GM21447 (cell line): ENCODE measurements around the gene PASK.

Experiments used
- ATAC-seq: cut with Tn5 transposase; IDR thresholded peaks from one replicate; pipeline ENCODE4 v1.9.1; 2021; ENCODE audit not compliant: unreplicated experiment

The PASK gene

DNA sequence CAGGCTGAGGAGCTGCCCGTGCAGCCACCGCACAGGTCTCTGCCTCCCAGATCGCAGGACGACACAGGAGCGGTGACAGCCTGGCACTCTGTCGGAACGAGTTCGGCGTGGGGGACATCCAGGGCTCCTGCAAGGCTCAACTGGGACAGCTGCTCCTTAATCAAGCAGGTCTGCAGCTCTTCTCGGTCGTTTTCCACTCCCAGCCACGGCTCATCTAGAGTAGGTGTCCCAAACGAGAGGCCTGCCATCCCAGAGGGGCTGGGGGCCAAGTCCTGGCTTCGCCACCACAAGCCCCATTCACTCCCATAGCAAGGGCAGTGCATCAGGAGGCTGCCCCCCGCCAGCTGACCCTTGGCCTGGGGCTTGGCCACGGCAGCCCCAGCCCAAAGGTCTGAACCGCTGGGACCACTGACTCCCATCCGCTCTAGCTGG is 22.5 kb downstream of the PASK start:
- ATAC-seq, result no peak

DNA sequence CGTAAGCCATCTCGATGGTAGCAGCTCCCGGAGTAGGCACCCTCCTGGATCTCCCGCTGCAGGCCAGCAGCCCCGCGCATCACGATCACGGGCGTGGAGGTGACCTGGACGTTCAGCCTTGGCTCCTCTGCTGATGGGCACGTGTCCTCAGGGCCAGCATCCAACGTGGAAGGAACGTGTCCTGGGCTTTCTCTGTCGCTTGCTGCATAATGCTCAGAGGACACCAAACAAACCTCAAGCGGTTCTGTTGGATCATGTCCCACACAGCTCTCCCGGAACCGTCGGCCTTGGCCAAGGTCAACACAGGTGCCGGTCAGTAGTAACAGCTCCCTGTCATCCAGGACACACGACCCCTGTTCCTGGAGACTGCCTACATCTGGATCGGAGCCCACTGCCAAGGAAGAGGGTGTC is 23.1 kb downstream of the PASK start:
- ATAC-seq, result no peak

DNA sequence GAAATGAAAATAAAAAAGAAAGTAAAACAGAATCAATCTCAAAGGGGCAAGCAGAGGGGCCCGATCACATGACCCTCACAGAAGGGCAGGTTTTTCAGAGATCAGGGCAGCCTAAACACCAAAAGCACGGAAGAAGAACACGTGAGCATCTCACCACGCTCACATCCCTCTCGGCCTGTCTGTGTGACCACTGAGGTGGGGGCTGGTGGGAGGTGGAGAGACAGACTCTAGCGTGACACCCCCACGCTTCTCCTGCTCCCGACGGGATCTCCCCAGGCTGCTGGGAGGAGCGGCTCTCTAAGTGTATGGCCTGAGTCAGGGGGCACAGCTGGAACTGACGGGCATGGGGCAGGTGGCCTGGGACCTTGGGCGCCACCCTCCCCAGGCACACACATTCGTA is 23.6 kb downstream of the PASK start:
- ATAC-seq, result no peak

DNA sequence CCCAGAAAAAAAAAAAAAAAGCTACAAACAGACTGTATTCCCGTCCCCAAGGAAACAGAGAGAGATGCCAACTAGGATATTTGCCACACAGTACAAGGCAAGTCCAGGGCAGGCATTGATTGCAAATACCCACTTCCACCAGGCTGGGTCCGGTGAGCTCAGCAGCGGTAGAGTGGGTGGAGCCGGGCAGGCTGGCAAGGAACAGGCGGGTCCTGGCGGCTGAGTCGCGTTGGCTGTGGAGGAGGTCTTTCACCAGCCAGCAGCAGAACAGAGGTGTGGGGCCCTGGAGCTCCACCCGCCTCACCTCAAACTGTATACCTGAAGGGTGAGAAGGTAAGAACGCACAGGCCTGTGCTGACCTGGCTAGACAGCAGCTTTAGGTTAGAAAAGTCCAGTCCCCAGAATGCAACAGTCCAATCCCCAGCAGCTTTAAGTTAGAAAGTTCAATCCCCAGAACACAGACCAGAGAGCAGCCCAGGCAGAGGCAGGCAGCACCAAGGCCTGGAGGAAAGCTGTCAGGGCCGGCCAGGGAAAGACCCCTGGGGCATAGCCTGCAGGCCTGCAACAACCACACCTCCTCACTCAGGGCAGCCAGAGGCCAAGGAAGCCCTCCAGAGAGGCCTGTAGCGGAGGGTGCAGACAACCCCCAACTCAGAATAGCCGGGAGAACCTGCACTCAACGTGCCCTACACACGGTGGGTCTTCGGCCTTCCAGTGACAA is 25.3 kb downstream of the PASK start:
- ATAC-seq, result no peak

DNA sequence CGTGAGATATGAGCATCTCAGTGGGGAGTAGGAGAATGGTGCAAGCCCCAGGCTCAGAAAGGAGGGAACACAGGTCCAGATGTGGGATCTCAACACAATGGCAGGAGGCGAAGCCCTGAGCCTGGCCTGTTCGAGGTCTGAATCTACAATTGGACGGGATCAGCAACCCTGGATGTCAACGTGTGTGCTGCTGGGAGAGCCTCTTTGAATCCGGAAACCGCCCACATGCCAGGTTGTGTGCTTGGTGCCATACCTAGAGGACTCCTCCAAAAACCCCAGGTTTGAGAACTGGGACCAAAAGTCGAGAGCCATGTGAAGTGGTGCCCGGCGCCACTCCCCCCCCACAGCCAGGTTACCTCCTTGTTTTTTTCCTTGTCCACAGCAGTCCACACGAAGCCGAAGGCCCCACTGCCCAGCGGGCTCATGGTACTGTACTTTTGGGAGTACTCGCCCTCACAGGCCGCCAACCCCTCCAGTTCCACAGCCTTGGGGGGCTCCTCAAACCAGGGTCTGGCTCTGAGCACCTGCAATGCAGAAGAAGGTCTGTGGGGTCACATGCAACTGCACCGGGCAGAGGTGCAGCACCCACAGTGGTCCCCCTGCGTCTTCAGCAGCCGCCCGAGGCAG is 26.8 kb downstream of the PASK start:
- no peak for ATAC-seq

DNA sequence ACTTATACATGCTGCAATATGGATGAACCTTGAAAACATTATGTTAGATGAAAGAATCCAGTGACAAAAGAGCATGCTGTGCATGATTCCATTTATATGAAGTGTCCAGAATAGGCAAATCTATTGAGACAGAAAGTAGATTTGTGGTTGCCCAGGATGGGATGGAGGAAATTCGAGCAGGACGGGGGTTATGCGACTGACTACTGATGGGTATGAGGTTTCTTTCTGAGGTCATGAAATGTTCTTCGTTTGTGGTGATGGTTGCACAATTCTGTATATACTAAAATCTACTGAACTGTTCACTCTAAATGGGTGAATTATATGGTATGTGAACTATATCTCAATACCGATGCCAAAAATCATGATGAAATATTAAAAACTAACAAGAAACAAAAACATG is 28.3 kb downstream of the PASK start:
- no peak for ATAC-seq

DNA sequence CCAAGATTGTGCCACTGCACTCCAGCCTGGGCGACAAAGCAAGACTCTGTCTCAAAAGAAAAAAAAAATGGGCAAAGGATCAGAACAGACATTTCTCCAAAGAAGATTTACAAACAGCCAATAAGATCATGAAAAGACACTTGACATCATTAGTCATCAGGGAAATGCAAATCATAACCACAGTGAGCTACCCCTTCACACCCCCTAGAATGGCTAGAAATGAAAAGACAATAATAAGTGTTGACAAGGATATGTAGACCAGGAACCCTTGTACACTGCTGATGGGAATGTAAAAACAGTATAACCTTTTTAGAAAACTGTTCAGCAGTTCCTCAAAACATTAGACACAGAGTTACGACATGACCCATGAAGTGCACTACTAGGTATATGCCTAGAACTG is 28.8 kb downstream of the PASK start:
- ATAC-seq, result no peak

DNA sequence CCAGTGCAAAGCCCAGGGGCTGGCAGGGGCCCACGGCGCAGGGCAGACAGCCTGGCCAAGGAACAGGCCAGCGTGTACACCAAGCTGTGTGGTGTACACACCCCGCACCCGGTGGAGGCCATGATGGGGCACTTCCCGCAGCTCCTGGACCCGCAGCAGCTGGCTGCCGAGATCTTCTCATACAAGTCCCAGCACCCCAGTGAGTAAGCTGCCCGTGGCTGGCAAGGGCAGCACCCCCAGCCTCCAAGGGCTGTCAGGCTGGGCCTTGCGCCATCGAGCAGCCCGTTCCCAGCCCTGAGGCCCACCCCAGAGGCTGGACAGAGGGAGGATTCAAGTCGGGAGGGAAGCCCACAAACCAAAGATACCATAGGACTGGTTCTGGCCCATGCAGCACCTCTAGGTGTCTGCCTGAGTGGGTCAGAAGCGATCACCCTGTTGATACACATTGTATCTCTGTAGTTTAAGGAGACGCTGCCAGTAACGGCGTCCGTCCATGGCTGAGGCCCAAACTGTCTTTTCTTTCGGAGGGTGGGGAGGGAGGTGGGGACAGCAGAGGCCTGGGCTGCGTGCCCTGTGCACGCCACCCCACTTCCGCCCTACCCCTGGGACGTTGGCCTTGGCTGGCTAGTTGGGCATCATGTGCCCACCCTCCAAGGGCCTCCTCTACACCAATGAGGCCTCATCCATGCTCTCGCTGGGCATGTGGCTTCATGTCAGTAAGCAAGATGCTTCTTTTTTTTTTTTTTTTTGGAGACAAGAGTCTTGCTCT is 30.4 kb downstream of the PASK start:
- no peak for ATAC-seq

DNA sequence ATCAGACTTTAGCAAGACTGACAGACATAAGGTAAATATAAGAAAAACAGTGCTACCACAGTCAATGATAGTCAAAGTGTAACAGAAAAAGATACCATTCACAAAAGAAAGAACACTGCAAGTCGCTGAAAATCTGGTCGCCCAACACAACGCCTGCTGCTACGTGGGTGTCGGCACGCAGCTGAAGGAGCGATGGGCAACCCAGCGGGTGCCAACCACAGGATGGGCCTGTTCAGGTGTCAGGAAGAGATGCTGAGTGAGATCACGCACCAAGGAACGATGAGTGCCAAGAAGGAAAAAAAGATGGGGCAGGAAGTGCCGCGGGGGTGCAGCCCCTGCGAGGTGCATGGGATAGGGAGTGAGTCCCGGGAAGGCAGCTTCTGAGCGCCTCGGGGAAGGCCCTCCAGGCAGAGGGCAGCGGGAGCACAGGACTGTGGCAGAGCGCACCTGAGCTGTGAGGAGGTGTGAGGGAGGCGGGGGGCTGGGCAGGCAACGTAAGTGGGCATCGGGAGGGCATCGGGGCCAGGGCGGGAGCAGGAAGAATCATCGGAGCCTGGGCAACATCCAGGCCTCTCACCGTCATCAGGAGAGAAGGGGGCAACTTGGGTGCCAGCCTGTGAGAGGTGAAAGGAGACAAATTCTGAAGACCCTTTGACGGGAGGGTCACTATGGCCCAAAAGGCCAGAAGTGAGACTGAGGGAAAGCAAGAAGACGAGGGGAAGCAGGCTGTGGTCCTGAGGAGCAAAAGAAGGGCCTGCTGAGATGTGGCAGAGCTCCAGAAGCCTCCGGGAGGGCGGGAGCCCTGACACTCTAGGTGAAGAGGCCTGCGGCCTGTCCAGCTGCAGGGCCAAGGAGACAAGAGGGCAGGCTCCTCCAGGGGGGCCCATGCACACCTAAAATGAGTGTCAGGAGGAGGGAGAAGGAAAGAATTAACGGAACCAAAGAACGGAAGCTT is 32.4 kb downstream of the PASK start:
- ATAC-seq, result no peak

DNA sequence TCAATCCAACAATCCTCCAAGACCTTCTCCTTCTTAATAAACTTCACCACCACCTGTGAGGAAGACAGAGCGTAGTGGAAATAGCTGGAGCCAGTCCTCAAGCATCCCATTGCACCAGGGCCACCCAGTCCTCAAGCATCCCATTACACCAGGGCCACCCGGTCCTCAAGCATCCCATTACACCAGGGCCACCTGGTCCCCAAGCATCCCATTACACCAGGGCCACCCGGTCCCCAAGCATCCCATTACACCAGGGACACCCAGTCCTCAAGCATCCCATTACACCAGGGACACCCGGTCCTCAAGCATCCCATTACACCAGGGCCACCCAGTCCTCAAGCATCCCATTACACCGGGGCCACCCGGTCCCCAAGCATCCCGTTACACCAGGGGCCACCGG is 33.9 kb downstream of the PASK start:
- ATAC-seq, result no peak

DNA sequence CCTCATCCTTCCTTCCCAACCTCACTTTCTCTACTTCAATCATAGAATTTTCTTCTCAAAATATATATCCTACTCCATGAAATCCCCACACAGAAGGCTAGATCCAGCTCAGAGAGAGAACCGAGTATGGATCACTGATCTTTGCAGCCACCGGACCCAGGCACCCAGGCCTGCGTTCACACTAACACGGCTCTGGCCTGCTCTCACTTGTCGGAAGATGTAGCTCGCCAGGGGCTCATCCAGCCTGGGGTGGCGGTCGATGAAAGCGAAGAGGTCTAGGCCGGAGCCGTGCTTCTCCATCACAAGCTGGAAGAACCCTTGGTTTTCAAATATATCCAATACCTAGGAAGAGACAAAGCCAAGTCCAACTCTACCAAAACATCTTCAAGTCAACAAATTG is 34.4 kb downstream of the PASK start:
- ATAC-seq, result no peak

DNA sequence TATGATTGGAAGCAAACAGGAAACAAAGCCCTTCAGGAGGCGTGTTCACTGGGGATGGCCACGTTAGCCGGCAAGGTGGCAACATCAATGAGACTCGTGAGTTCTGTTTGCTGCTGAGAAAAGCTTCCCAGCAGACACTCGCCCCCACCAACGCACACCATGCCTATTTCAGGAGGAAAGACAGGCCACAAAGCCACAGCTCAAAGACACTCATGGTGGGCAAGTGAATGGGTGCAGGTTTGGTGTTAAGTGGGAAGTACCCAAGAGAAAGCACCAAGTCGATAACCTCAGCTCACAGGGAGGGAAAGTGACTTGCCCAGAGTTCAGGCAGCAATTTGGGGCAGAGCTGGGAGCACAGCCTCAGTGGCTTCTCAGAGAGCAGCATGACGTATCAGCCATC is 36.7 kb downstream of the PASK start:
- no peak for ATAC-seq

DNA sequence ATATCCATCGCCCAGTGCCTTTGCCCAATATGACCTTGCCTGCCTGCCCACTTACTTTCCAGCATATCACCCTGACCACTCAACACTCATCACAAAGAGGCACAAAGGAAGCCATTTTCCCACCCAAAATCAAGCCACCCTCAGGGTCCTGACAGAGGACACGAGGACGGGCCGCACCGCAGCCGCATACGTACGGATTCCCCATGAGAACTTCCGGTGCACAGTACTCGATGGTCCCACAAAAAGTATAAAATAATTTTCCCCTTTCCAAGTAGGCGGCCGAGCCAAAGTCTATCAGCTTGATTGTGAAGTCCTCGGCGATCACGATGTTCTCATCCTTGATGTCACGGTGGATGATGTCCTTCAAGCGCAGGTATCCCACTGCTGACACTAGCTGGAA is 37.2 kb downstream of the PASK start:
- no peak for ATAC-seq

DNA sequence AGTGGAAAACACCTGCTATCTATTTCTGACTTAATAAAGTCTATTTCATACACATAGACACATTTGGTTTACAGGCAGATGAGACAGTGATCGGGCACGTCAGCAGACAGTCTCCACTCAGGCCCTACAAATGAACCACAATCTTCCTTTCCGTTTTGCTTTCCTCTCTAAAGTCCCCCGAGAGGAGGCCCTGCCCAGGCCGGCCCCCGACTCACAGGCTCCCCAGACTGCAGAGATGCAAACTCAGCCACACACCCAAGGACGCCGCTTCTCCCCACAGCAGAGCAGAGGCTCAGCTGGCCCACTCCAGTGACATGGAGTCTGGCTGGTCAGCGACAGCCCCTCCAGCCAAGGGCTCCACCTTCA is 37.8 kb downstream of the PASK start:
- ATAC-seq, result peak; percentile 38

DNA sequence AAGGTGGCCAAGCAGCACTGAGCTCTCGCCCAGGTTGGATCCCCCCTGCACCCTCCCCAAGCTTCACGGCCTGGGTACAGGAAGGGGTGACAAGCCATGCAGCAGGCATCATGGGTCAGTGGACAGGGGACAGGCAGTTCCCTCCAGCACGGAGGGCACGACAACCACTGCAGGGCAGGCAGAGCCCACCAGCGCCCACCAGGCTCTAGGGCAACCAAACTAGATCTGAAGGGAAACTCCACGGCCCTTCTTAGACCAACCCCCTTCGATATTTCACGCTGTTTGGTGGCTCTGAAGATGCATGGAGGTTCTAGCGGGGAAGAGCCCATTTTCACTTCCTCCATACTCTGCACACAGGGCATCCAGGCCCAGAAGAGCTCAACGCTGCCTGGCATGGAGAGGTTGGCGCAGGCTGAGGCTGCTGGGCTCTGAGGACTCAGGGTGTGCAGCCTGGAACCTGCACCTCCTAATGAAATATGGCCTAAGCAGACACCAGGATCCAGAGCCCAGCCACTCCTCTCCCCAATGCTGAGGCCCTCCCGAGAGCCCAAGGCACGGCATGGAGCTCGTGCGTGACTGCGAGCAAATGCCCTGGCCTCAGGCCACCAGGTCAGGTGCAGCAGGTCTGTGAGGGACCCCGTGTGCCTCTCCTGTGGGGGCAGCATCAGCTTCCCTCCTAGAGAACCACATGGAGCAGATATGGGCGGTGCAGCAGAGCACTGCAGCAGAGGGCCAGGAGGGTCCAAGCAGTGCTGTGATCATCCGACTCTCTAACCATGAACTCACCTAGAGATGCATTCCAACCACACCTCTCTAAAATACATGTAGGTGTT is 38.4 kb downstream of the PASK start:
- ATAC-seq, result peak; percentile 50

DNA sequence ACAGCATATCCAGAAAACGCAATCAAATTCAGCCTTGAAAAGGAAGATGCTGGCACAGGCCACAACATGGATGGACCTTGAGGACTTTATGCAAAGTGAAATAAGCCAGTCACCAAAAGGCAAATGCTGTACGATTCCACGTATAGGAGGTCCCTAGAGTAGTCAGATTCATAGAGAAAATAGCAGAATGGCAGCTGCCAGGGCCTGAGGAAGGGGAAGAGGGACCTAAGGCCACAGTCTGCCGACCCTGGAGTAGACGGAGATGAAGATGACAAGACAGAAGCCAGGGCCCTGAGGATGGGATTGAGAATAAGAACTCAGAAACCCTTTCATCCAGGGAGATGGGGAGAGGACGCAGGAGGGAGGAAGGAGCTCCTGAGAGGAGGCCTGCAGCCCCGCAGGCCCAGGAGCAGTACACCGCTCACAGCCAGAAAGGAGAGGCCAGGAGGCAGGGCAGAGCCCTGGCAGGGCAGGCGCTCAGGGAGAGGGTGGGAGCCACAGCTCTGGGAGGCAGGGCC is 39.1 kb downstream of the PASK start:
- ATAC-seq, result no peak

DNA sequence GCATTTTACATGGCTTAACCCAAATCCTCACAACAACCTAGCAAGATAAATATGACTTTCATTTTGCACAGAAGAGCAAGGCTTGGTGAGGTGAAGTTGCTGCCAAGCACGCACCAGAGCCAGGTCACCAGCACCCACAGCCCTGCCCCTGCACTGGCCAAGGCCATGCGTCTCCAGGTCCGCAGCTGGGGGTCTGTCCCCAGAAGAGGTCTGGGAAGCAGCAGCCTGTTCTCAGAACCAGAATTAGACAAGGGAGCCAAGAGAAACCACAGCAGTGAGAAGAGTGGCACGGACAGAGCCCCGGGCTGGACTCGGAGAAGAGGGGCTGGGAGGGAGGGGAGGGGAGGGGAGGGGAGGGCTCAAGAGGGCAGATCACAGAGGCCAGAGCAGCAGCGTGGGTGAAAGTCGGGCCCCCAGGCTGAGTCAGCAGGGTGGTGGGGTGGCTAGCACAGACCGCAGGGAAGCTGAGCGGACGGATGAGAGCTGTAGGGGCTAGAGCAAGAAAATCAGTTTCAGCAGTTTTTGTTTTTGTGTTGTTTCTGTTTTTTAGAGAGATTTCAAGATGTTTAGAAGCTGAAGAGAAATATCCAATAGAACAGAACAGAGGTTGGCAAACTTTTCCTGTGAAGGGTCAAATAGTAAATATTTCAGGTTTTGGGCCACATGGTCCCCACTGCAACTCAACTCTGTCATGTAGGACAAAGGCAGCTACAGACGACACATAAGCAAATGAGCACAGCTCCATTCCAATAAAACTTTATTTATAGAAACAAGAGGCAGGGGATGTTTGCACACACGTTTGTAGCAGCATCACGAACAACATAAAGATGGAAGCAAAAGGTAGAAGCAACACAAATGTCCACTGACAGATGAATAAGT is 39.8 kb downstream of the PASK start:
- ATAC-seq, result no peak

DNA sequence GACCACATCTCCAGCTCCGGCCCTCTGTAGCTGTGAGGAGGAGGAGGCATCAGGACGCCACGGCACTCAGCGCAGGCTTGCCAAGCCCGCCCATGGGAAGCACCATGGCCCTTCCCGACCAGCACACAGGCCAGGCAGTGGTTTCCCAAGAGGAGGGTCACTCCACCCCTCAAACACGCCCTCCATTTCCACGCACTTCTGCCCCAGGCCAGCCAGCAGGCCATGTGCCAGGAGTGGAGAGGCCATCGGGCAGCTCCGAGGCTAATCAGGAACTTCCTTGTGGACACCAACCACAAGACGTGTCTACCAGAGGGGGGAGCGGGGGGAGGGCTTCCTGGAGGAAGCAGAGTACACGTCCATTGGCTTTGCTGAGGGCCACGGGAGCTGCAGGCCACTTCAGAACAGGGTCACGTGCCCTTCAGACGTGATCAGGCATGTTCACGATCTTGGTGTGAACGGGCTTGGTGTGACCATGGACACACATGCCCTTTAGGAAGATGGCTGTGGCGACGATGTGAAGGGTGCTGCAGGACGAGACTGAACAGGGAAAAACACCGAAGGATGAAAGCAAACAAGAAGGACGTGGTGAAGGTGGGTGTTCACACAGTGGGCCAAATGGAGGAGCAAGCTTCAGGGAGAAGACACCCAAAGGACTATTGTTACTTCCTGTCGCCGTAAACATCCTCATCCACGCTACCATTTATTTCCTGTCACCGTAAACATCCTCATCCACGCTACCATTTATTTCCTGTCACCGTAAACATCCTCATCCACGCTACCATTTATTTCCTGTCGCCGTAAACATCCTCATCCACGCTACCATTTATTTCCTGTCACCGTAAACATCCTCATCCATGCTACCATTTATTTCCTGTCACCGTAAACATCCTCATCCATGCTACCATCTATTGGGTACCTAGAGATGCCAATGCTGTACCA is 40.7 kb downstream of the PASK start:
- ATAC-seq, result no peak
